Small intestine (tissue), 16 donors: ENCODE results near the gene CDCA3. TPM values are rescaled to one million over a fixed set of nuclear protein-coding genes. Genes with fewer than 3 reads are reported as not detected.
"Not testable (repeated sequence)": the region's sequence is repeated elsewhere in the genome, so short reads cannot be mapped to it uniquely, and the experiment has no call there.

Experiments
- DNase-seq, 2 donors: peaks; one replicate each; pipeline versions ENCODE4 v3.0.0 to v3.0.0-alpha.2; 2013
- FAIRE-seq: peaks from 2 replicates; lab custom pipeline; 2012; peaks lifted over from hg19 to GRCh38; lab: Jason Lieb, UNC
- H3K27ac ChIP-seq, 3 donors: one replicate each; pipeline ENCODE4 v1.5.1; 2013; ENCODE audit warnings: low read length in 2 of 3, mild to moderate bottlenecking in 2 of 3, control low read depth in 1 of 3, inconsistent platforms in 1 of 3, low read depth in 1 of 3, moderate library complexity in 1 of 3
- H3K27me3 ChIP-seq, 3 donors: one replicate each; pipeline ENCODE4 v1.6.1; 2013; ENCODE audit warnings: low read length in 3 of 3, inconsistent platforms in 1 of 3; ENCODE audit not compliant: control insufficient read depth in 3 of 3, insufficient read depth in 3 of 3
- H3K36me3 ChIP-seq, 3 donors: one replicate each; pipeline ENCODE4 v1.6.1; 2013; ENCODE audit warnings: low read length in 3 of 3, inconsistent platforms in 1 of 3, low read depth in 1 of 3, mild to moderate bottlenecking in 1 of 3, moderate library complexity in 1 of 3; ENCODE audit not compliant: control insufficient read depth in 3 of 3, insufficient read depth in 2 of 3
- H3K4me1 ChIP-seq, 3 donors: one replicate each; pipeline ENCODE4 v1.6.1; 2013; ENCODE audit warnings: low read length in 2 of 3, inconsistent platforms in 1 of 3, low read depth in 1 of 3, mild to moderate bottlenecking in 1 of 3, moderate library complexity in 1 of 3; ENCODE audit not compliant: control insufficient read depth in 3 of 3, insufficient read depth in 2 of 3
- H3K4me3 ChIP-seq, 3 donors: one replicate each; pipeline ENCODE4 v1.5.1; 2013; ENCODE audit warnings: low read length in 3 of 3, control low read depth in 1 of 3, inconsistent platforms in 1 of 3, low read depth in 1 of 3, mild to moderate bottlenecking in 1 of 3, moderate library complexity in 1 of 3
- H3K9me3 ChIP-seq, 2 donors: one replicate each; pipeline ENCODE4 v1.6.1; 2013; ENCODE audit warnings: low read depth in 1 of 2, low read length in 1 of 2; ENCODE audit not compliant: control insufficient read depth in 2 of 2, insufficient read depth in 1 of 2
- WGBS, 3 donors: extraction: QIAGEN DNeasy Blood & Tissue Kit; methylation state at CpG; one replicate each; pipeline ENCODE4 v1.1.7; 2013; 5-methylcytosine and 5-hydroxymethylcytosine counted together
- long read RNA-seq, 10 donors: transcript quantifications; one replicate each; lab custom pipeline, GENCODE V29; 2026
- polyA plus RNA-seq, 4 donors: library from polyadenylated mRNA; stranded (reverse) in 3 of 4; unstranded in 1 of 4; fragments of 200-250 nt in 3 of 4; fragments of 120-200 nt in 1 of 4; gene quantifications; one replicate each; pipeline versions ENCODE4 v1.2.1 to v1.2.3, GENCODE V29; 2013
- donor health status: healthy with polysubstance abuse.
- donor health status: control.
- donor health status: control.
- donor health status: Bipolar disorder and iron deficiency.
- donor health status: healthy.

Gene CDCA3
- polyA plus RNA-seq: 10 to 100 TPM; 30.3 to 99.1 (median 49.0) TPM
- long read RNA-seq, donor 1, transcript CDCA3-207 (6 exons, 1,943 nt): minor isoform, 8 of 21 reads
- long read RNA-seq, donor 1, transcript CDCA3-204 (5 exons, 1,327 nt): major isoform, 9 of 21 reads
- long read RNA-seq, donor 1, partial matches to known transcripts: 0 of 21 reads
- long read RNA-seq, donor 1, other reads (novel, unspliced or antisense): 0 of 21 reads
- long read RNA-seq, donor 2, partial matches to known transcripts: 0 of 3 reads
- long read RNA-seq, donor 2, other reads (novel, unspliced or antisense): 0 of 3 reads
- long read RNA-seq, donor 3, transcript CDCA3-207 (6 exons, 1,943 nt): major isoform, 5 of 9 reads
- long read RNA-seq, donor 3, partial matches to known transcripts: 0 of 9 reads
- long read RNA-seq, donor 3, other reads (novel, unspliced or antisense): 0 of 9 reads
- long read RNA-seq, donor 4, partial matches to known transcripts: 0 of 1 reads
- long read RNA-seq, donor 4, other reads (novel, unspliced or antisense): 0 of 1 reads
- long read RNA-seq, donor 5, partial matches to known transcripts: 93 of 176 reads
- long read RNA-seq, donor 5, other reads (novel, unspliced or antisense): 82 of 176 reads
- long read RNA-seq, donor 6, partial matches to known transcripts: 0 of 4 reads
- long read RNA-seq, donor 6, other reads (novel, unspliced or antisense): 0 of 4 reads
- long read RNA-seq, donor 7: 0 reads
- long read RNA-seq, donor 8, partial matches to known transcripts: 0 of 1 reads
- long read RNA-seq, donor 8, other reads (novel, unspliced or antisense): 0 of 1 reads
- long read RNA-seq, donor 9, partial matches to known transcripts: 0 of 3 reads
- long read RNA-seq, donor 9, other reads (novel, unspliced or antisense): 0 of 3 reads
- long read RNA-seq, donor 10, transcript CDCA3-207 (6 exons, 1,943 nt): major isoform, 6 of 694 reads
- long read RNA-seq, donor 10, transcript CDCA3-204 (5 exons, 1,327 nt): minor isoform, 5 of 694 reads
- long read RNA-seq, donor 10, partial matches to known transcripts: 268 of 694 reads
- long read RNA-seq, donor 10, other reads (novel, unspliced or antisense): 411 of 694 reads

DNA sequence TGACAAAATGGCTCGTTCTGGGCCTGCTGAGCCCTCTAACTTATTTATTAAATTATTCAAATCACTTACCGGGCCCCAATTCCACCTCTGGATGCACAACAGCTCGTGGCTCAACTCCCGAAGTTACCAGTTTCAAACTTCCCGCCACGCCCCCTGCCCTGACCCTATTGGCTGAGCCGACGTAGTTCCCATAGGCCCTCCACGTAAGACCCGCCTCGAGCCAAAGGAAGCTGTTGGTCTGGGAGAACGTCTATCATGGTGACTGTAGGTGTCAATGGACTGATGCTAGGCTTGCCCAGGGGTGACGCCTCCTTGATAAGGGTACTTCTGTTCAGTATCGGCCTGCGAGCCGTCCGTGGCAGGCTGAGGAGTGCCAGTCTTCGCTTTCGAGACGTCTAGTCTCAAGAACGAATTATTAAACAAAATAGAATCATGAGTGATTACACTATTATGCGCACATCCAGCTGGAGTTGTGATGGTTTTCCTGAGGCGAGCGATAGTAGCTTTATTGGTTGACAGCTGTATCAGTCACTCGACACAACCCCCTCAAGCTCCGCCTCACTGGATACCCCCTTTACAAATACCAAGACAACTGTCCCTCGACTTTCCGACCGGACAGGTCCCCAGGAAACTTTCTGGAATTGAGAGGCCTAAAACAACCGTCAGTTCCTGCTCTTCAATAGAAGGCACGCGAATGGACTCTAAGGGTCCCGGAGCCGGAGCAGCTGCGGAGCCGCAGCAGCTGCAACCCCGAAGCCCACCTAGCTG is at the start of gene CDCA3:
Gene CDCA3, minus strand, starts transcription at position 134 of the 768 bp plus-strand sequence. CDS start 334 bp downstream, outside the sequence.
- 0 to 1% (median 0%) methylated on average over 37 of the region's 37 CpGs for WGBS, 3 donors
- Histone ChIP-seq H3K4me1 (peaks cover 0 to 27% (median 5%) of the 10 kb centered on the region in 3 donors), H3K4me3 (peak within 1 kb of the TSS; percentile 55 to 72 (median 58)), H3K27ac (peak within 1 kb of the TSS; percentile 92 to 99 (median 95)), H3K9me3 (no peaks in the 10 kb centered on the region), H3K36me3 (peaks cover 3 to 57% (median 3%) of the 10 kb centered on the region in 3 donors), H3K27me3 (no peaks in the 10 kb centered on the region)
- FAIRE-seq: peak; percentile 51
- peak; percentile 97 to 100 for DNase-seq

GRCh38 chr12:6899837-6900519 is 48.9 kb upstream of the CDCA3 start:
- no peaks in the 10 kb centered on the region for H3K9me3 ChIP-seq
- WGBS, 3 donors: 17 to 38% (median 27%) methylated on average over 10 of the region's 10 CpGs
- no peak overlapping the region for H3K4me3 ChIP-seq
- H3K27ac ChIP-seq: peak overlapping the region in 2 of 3 donors; percentile 46 to 56
- no peaks in the 10 kb centered on the region for H3K27me3 ChIP-seq
- DNase-seq (peak; percentile 85 to 88), FAIRE-seq (no peak)
- peaks cover 0 to 20% (median 0%) of the 10 kb centered on the region in 3 donors for H3K4me1 ChIP-seq
- H3K36me3 ChIP-seq: no peaks in the 10 kb centered on the region

- WGBS, 3 donors: 44 to 70% (median 51%) methylated on average over 5 of the region's 5 CpGs
- Histone ChIP-seq H3K36me3 (no peaks in the 10 kb centered on the region), H3K9me3 (no peaks in the 10 kb centered on the region), H3K27ac (peak overlapping the region in 1 of 3 donors; percentile 4), H3K4me3 (no peak overlapping the region), H3K27me3 (no peaks in the 10 kb centered on the region), H3K4me1 (peaks cover 0 to 19% (median 0%) of the 10 kb centered on the region in 3 donors)
- no peak for FAIRE-seq
- no peak for DNase-seq
These were observed 48.3 kb upstream of the CDCA3 start for GRCh38 chr12:6899427-6899826.

- DNase-seq (no peak), FAIRE-seq (no peak)
- no peaks in the 10 kb centered on the region for H3K36me3 ChIP-seq
- H3K9me3 ChIP-seq: no peaks in the 10 kb centered on the region
- 85 to 88% (median 86%) methylated on average over 6 of the region's 6 CpGs for WGBS, 3 donors
- H3K4me1 ChIP-seq: peaks cover 0 to 11% (median 0%) of the 10 kb centered on the region in 3 donors
- H3K27ac ChIP-seq: no peak overlapping the region
- H3K4me3 ChIP-seq: no peak overlapping the region
- no peaks in the 10 kb centered on the region for H3K27me3 ChIP-seq
These were observed 45.9 kb upstream of the CDCA3 start for GRCh38 chr12:6896846-6897435.

DNA sequence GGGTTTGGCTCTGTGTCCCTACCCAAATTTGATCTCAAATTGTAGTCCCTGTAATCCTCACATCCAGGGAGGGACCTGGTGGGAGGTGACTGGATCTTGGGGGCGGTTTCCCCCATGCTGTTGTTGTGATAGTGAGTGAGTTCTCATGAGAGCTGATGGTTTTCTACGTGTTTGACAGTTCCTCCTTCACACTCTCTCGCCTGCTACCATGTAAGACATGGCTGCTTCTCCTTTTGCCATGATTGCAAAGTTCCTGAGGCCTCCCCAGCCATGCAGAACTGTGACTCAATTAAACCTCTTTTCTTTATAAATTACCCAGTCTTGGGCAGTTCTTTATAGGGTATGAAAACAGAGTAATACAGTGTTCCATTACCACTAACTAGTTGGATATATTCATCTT is 43.2 kb upstream of the CDCA3 start:
- no peak overlapping the region for H3K4me3 ChIP-seq
- DNase-seq: no peak
- no peak overlapping the region for H3K27ac ChIP-seq
- H3K36me3 ChIP-seq: no peaks in the 10 kb centered on the region
- no peaks in the 10 kb centered on the region for H3K27me3 ChIP-seq
- FAIRE-seq: no peak
- H3K4me1 ChIP-seq: peaks cover 0 to 6% (median 0%) of the 10 kb centered on the region in 3 donors
- no peaks in the 10 kb centered on the region for H3K9me3 ChIP-seq
- WGBS, 3 donors: 79 to 93% (median 85%) methylated on average over 3 of the region's 3 CpGs

- not testable (repeated sequence) for H3K27ac ChIP-seq, DNase-seq, H3K27me3 ChIP-seq, H3K9me3 ChIP-seq, H3K4me3 ChIP-seq, H3K4me1 ChIP-seq, H3K36me3 ChIP-seq, FAIRE-seq
- WGBS, 3 donors: 89 to 97% (median 97%) methylated on average over 3 of the region's 3 CpGs
These were observed 41.6 kb upstream of the CDCA3 start for GRCh38 chr12:6892683-6893082.

DNA sequence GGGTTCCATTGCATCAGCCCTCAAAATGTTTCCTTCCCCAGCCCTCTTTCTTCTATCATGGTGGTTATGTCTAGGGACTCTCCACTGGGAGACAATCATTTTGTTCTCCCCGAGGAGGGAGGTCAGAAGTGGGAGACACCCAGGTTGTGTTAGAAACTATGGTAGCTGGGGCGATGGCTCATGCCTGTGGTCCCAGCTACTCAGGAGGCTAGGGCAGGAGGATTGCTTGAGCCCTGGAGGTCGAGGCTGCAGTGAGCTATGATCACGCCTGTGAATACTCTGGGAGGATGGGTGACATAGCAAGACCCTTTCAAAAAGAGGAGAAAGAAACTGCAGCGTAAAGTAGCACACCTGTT is 40.5 kb upstream of the CDCA3 start:
- Histone ChIP-seq H3K27ac (peak overlapping the region; percentile 86 to 98 (median 98)), H3K36me3 (no peaks in the 10 kb centered on the region), H3K27me3 (no peaks in the 10 kb centered on the region), H3K4me1 (peaks cover 0 to 14% (median 0%) of the 10 kb centered on the region in 3 donors), H3K4me3 (peak overlapping the region; percentile 5 to 73 (median 51)), H3K9me3 (no peaks in the 10 kb centered on the region)
- WGBS, 3 donors: 73 to 81% (median 77%) methylated on average over 5 of the region's 5 CpGs
- no peak for FAIRE-seq
- DNase-seq: no peak
